Spleen (tissue), 11 donors: ENCODE measurements around the gene NRXN3. TPM values are rescaled to one million over a fixed set of nuclear protein-coding genes. Genes with fewer than 3 reads are reported as not detected.

Source experiments
- DNase-seq: peaks from one replicate; pipeline ENCODE4 v3.0.0-alpha.2; 2020
- H3K27ac ChIP-seq, 8 donors: fragments of 200-600 bp; sonication (generic) in 7 of 8; 1 replicate in 4 of 8; 2 replicates in 4 of 8; pipeline versions ENCODE4 v1.5.0 to v1.8.0; 2016 to 2021; ENCODE audit warnings: inconsistent platforms in 4 of 8, mild to moderate bottlenecking in 4 of 8, moderate library complexity in 1 of 8
- H3K27me3 ChIP-seq, 7 donors: fragments of 200-600 bp; sonication (generic) in 6 of 7; replicated peaks in 1 of 7; 1 replicate in 4 of 7; 2 replicates in 3 of 7; pipeline versions ENCODE4 v1.5.0 to v1.8.0; 2016 to 2021; ENCODE audit warnings: inconsistent platforms in 3 of 7, mild to moderate bottlenecking in 1 of 7
- H3K36me3 ChIP-seq, 6 donors: fragments of 200-600 bp; sonication (generic) in 5 of 6; 1 replicate in 4 of 6; 2 replicates in 2 of 6; pipeline versions ENCODE4 v1.5.0 to v1.8.0; 2016 to 2021; ENCODE audit warnings: inconsistent platforms in 2 of 6
- H3K4me1 ChIP-seq, 6 donors: fragments of 200-600 bp; sonication (generic) in 5 of 6; 1 replicate in 3 of 6; 2 replicates in 3 of 6; pipeline versions ENCODE4 v1.5.0 to v1.8.0; 2016 to 2021; ENCODE audit warnings: inconsistent platforms in 3 of 6
- H3K4me3 ChIP-seq, 8 donors: fragments of 200-600 bp; sonication (generic) in 7 of 8; 1 replicate in 4 of 8; 2 replicates in 4 of 8; pipeline versions ENCODE4 v1.5.0 to v1.8.0; 2016 to 2021; ENCODE audit warnings: inconsistent platforms in 4 of 8, mild to moderate bottlenecking in 4 of 8, moderate library complexity in 2 of 8
- H3K9me3 ChIP-seq, 8 donors: fragments of 200-600 bp; sonication (generic) in 7 of 8; 1 replicate in 4 of 8; 2 replicates in 4 of 8; pipeline versions ENCODE4 v1.5.0 to v1.8.0; 2016 to 2021; ENCODE audit warnings: inconsistent platforms in 4 of 8
- POLR2A ChIP-seq, 3 donors: fragments of 450-650 bp; IDR thresholded peaks; one replicate each; pipeline ENCODE4 v1.5.1; 2017; ENCODE audit warnings: antibody characterized with exemption in 3 of 3, mild to moderate bottlenecking in 1 of 3
- POLR2AphosphoS5 ChIP-seq, 3 donors: sonication (generic); formaldehyde crosslinking; IDR thresholded peaks; one replicate each; pipeline ENCODE4 v1.5.1; 2017; ENCODE audit warnings: antibody characterized with exemption in 3 of 3
- WGBS, 5 donors: extraction: QIAGEN DNeasy Blood & Tissue Kit in 3 of 5; methylation state at CpG; one replicate each; pipeline versions ENCODE4 v1.1.5 to v1.1.7; 2013 to 2018; 5-methylcytosine and 5-hydroxymethylcytosine counted together
- intact Hi-C: fragments of 100-400 bp; cut with DNase I; formaldehyde crosslinking; loops from one replicate; pipeline ENCODE4 v1.15.0; 2023; ENCODE audit warnings: low total_unique reads
- polyA plus RNA-seq, 3 donors: library from polyadenylated mRNA; stranded (reverse); fragments of 200-250 nt; gene quantifications; one replicate each; pipeline ENCODE4 v1.2.1, GENCODE V29; 2013
- total RNA-seq, 7 donors: library from RNA; depleted of rRNA in 3 of 7; stranded (reverse); fragments of >200 nt in 3 of 7; fragmentation: NEBNext Ultra II Directional in 4 of 7; extraction: Animal tissue kit (Norgen Biotek cat#: 25700) in 4 of 7; gene quantifications; one replicate each; pipeline versions ENCODE4 v1.1.0 to v1.2.1, GENCODE V29; 2016 to 2021
- TF ChIP-seq, protein P1 (sequence below), 11 experiments: fragments of 200-600 bp in 7 of 11; fragments of 450-650 bp in 4 of 11; sonication (generic) in 4 of 11; IDR thresholded peaks in 8 of 11; conservative IDR thresholded peaks in 3 of 11; 1 replicate in 7 of 11; 2 replicates in 4 of 11; pipeline versions ENCODE4 v1.4.0 to v1.8.0; 2016 to 2021; ENCODE audit warnings: antibody characterized with exemption in 11 of 11, inconsistent platforms in 4 of 11, mild to moderate bottlenecking in 1 of 11
- donor health status: healthy with polysubstance abuse.
- donor health status: DM: no; HTN: no; CAD: no; lungs with moderate emphysema.
- donor health status: DM: no; HTN: no; CAD: no.
- donor health status: Bipolar disorder and iron deficiency.
- donor health status: healthy.
- donor health status: DM: no; HTN: no; CAD: no.
- donor health status: DM: yes; HTN: yes; CAD: no.

NRXN3 gene
- total and polyA plus RNA-seq, 10 donors: 0.21 to 11.5 (median 1.6) TPM

DNA sequence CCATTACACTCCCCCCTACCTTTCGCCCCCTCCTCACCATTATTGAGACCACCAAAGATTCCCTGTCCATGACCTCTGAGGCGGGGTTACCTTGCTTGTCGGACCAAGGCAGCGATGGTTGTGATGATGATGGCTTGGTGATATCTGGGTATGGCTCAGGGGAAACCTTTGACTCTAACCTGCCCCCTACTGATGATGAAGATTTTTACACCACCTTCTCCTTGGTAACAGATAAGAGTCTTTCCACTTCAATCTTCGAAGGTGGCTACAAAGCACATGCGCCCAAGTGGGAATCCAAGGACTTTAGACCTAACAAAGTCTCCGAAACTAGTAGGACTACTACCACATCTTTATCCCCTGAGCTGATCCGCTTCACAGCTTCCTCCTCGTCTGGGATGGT is 1690.9 kb downstream of the NRXN3 start:
- Histone ChIP-seq H3K4me1 (no peaks in the 10 kb centered on the region), H3K36me3 (no peaks in the 10 kb centered on the region), H3K9me3 (peaks cover 0 to 6% (median 0%) of the 10 kb centered on the region in 8 donors), H3K27me3 (no peaks in the 10 kb centered on the region), H3K4me3 (no peak overlapping the region), H3K27ac (no peak overlapping the region)
- whole genome bisulfite sequencing, 5 donors: 85 to 96% (median 87%) methylated on average over 9 of the region's 9 CpGs
- no peak for DNase-seq
- intact Hi-C loops: no loop called here
- TF ChIP-seq POLR2AphosphoS5 (IDR thresholded peaks at IDR 0.05) (no peak), POLR2A (IDR thresholded peaks at IDR 0.05) (no peak)
- TF ChIP-seq, protein P1, sequence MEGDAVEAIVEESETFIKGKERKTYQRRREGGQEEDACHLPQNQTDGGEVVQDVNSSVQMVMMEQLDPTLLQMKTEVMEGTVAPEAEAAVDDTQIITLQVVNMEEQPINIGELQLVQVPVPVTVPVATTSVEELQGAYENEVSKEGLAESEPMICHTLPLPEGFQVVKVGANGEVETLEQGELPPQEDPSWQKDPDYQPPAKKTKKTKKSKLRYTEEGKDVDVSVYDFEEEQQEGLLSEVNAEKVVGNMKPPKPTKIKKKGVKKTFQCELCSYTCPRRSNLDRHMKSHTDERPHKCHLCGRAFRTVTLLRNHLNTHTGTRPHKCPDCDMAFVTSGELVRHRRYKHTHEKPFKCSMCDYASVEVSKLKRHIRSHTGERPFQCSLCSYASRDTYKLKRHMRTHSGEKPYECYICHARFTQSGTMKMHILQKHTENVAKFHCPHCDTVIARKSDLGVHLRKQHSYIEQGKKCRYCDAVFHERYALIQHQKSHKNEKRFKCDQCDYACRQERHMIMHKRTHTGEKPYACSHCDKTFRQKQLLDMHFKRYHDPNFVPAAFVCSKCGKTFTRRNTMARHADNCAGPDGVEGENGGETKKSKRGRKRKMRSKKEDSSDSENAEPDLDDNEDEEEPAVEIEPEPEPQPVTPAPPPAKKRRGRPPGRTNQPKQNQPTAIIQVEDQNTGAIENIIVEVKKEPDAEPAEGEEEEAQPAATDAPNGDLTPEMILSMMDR (IDR thresholded peaks at IDR 0.05 in 8 of 11, conservative IDR thresholded peaks at IDR 0.05 in 3 of 11): no peak

DNA sequence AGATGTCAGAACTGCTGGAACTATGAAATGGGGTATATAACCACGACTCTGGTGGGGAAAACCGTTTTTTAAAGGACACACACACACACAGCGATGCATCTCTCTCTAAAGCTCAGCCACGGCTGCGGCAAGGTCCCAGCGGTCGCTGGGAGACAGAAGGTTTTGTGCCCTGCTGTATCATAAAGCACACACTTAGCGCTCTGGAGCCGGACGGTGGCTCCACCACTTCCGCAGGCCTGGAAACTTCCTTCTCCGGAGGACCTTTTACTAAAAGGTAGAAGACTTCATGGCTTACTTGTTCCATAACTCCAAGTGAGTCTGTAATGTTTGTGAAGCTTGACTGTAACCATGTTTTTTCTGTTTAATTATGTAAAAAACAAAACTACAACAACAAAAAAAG is 1691.9 kb downstream of the NRXN3 start:
- no peaks in the 10 kb centered on the region for H3K36me3 ChIP-seq
- H3K27me3 ChIP-seq: no peaks in the 10 kb centered on the region
- DNase-seq: no peak
- WGBS, 5 donors: 86 to 92% (median 90%) methylated on average over 12 of the region's 12 CpGs
- H3K27ac ChIP-seq: no peak overlapping the region
- peaks cover 0 to 8% (median 0%) of the 10 kb centered on the region in 8 donors for H3K9me3 ChIP-seq
- no peak for TF ChIP-seq POLR2AphosphoS5 (IDR thresholded peaks at IDR 0.05)
- intact Hi-C loops: no loop called here
- H3K4me3 ChIP-seq: no peak overlapping the region
- no peaks in the 10 kb centered on the region for H3K4me1 ChIP-seq

DNA sequence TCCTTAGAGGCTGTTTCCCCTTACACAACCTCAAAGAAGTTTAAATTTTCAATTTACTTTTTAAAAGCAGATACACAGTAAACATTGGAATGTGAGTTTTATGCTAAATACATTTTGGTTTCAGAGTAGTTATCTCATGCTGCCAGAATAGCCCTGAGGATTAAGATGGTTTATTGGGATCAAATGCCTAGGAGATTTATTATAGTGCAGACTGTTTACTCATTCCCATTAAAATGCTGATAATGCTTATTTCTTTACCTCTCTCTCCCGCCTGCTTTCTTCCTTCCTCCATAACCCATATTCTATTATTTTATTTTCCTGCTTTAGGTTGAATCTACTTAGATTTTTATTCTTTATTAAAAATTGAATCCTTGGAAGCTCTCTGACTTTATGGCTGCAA is 1701.0 kb downstream of the NRXN3 start:
- Histone ChIP-seq H3K27me3 (no peaks in the 10 kb centered on the region), H3K4me1 (no peaks in the 10 kb centered on the region), H3K36me3 (no peaks in the 10 kb centered on the region), H3K4me3 (no peak overlapping the region), H3K9me3 (peaks cover 0 to 4% (median 0%) of the 10 kb centered on the region in 8 donors), H3K27ac (no peak overlapping the region)
- 71 to 93% (median 84%) methylated on average over 1 of the region's 1 CpG for WGBS, 5 donors
- intact Hi-C loops: no loop called here
- DNase-seq: no peak
- TF ChIP-seq, protein P1 (IDR thresholded peaks at IDR 0.05 in 8 of 11, conservative IDR thresholded peaks at IDR 0.05 in 3 of 11): no peak
- no peak for TF ChIP-seq POLR2AphosphoS5 (IDR thresholded peaks at IDR 0.05)
- TF ChIP-seq POLR2A (IDR thresholded peaks at IDR 0.05): no peak

DNA sequence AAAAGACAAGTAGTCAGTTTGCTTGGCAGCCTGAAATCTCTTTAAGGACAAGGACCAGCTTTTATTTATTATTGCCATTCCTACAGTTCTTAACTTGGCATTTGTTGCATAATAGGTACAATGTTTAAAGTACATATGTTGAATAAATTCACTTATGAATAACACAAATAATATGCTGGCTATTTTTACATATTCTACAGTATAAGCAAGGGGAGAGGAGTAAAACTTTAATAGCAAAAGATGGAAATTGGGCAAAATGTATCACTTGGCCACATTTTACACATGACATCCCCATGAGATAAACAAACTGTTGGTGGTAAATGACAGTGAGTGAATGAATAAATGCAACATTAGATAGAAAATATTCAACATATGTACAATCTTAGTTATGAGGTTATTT is 1708.1 kb downstream of the NRXN3 start:
- Histone ChIP-seq H3K4me1 (no peaks in the 10 kb centered on the region), H3K27ac (no peak overlapping the region), H3K27me3 (no peaks in the 10 kb centered on the region), H3K4me3 (no peak overlapping the region), H3K36me3 (no peaks in the 10 kb centered on the region), H3K9me3 (no peaks in the 10 kb centered on the region)
- no peak for DNase-seq
- TF ChIP-seq POLR2AphosphoS5 (IDR thresholded peaks at IDR 0.05) (no peak), POLR2A (IDR thresholded peaks at IDR 0.05) (no peak)
- TF ChIP-seq, protein P1 (IDR thresholded peaks at IDR 0.05 in 8 of 11, conservative IDR thresholded peaks at IDR 0.05 in 3 of 11): no peak
- intact Hi-C loops: no loop called here

DNA sequence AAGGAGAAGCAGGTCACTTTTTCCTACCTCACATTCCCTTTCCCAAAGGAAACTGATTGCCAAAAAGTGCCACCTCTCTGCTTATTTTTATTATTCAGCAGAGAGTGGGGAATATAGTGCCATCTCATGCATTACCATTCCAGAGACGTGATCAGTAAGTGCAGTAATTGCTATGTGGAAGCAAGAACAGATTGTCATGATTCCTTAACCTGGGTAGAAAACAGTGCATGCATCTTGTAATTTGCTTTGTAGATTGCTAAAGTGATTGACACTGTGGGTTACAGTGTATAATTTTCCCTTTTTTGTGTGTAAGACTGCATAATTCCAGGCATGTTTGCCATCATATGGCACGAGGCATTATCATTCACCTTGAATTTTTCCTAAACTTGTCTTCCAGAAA is 1708.6 kb downstream of the NRXN3 start:
- TF ChIP-seq POLR2AphosphoS5 (IDR thresholded peaks at IDR 0.05) (no peak), POLR2A (IDR thresholded peaks at IDR 0.05) (no peak)
- TF ChIP-seq, protein P1 (IDR thresholded peaks at IDR 0.05 in 8 of 11, conservative IDR thresholded peaks at IDR 0.05 in 3 of 11): no peak
- Histone ChIP-seq H3K4me1 (no peaks in the 10 kb centered on the region), H3K27ac (no peak overlapping the region), H3K4me3 (no peak overlapping the region), H3K36me3 (no peaks in the 10 kb centered on the region), H3K27me3 (no peaks in the 10 kb centered on the region), H3K9me3 (no peaks in the 10 kb centered on the region)
- intact Hi-C loops: no loop called here
- DNase-seq: no peak
- 69 to 79% (median 77%) methylated on average over 2 of the region's 2 CpGs for WGBS, 5 donors
